Erythroblast (primary cell): ENCODE measurements around the gene NAP1L5.

ENCODE experiments used
- GATA1 ChIP-seq: IDR thresholded peaks from 2 replicates; pipeline ENCODE4 v1.6.1; 2011; ENCODE audit warnings: low read depth, mild to moderate bottlenecking, control low read depth, low read length, moderate library complexity
- POLR2A ChIP-seq: IDR thresholded peaks from 2 replicates; pipeline ENCODE4 v1.6.1; 2011; ENCODE audit warnings: mild to moderate bottlenecking, low read length

DNA sequence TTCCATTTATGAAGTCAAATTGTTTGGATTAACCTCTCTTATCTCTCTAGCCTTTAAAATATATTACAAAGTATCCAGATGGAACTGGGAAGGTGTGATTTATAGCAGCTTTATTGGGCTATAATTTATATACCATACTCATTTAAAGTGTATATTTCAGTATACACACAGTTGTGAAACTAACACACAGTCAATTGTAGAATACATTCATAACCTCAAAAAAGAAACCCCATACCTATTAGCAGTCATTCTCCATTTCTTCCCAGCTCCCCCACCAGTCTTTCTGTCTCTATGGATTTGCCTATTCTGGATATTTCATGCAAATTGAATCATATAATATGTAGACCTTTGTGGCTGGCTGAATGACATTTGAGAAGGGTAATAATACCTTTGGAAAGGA lies 7.6 kb upstream of the NAP1L5 start:
- no peak for TF ChIP-seq POLR2A
- no peak for TF ChIP-seq GATA1
